Stomach (tissue), 9 donors: ENCODE results near the gene TP53AIP1. TPM values are rescaled to one million over a fixed set of nuclear protein-coding genes. Genes with fewer than 3 reads are reported as not detected.

Source experiments
- DNase-seq, 2 donors: peaks; one replicate each; pipeline versions ENCODE4 v3.0.0 to v3.0.0-alpha.2; 2013 to 2019
- H3K27ac ChIP-seq, 5 donors: fragments of 200-600 bp in 4 of 5; sonication (generic) in 4 of 5; one replicate each; pipeline ENCODE4 v1.5.1; 2013 to 2019; ENCODE audit warnings: mild to moderate bottlenecking in 1 of 5, moderate library complexity in 1 of 5
- H3K27me3 ChIP-seq, 3 donors: fragments of 200-600 bp; sonication (generic); one replicate each; pipeline ENCODE4 v1.5.1; 2017 to 2019; ENCODE audit warnings: mixed run types in 1 of 3
- H3K36me3 ChIP-seq, 4 donors: fragments of 200-600 bp; sonication (generic); 1 replicate in 3 of 4; 2 replicates in 1 of 4; pipeline ENCODE4 v1.5.1; 2016 to 2019
- H3K4me1 ChIP-seq, 4 donors: fragments of 200-600 bp; sonication (generic); one replicate each; pipeline ENCODE4 v1.5.1; 2016 to 2019
- H3K4me3 ChIP-seq, 4 donors: fragments of 200-600 bp; sonication (generic) in 3 of 4; one replicate each; pipeline ENCODE4 v1.5.1; 2016 to 2019; ENCODE audit warnings: mild to moderate bottlenecking in 1 of 4
- H3K9me3 ChIP-seq, 4 donors: fragments of 200-600 bp; sonication (generic); one replicate each; pipeline ENCODE4 v1.5.1; 2016 to 2019
- EP300 ChIP-seq: sonication (generic); formaldehyde crosslinking; IDR thresholded peaks from one replicate; pipeline ENCODE4 v1.6.1; 2017; ENCODE audit warnings: antibody characterized with exemption
- POLR2A ChIP-seq, 4 donors: fragments of 450-650 bp; IDR thresholded peaks; one replicate each; pipeline ENCODE4 v1.6.1; 2016; ENCODE audit warnings: antibody characterized with exemption in 4 of 4, control low read depth in 2 of 4, mild to moderate bottlenecking in 1 of 4, moderate library complexity in 1 of 4
- POLR2AphosphoS5 ChIP-seq, 3 donors: sonication (generic); formaldehyde crosslinking; IDR thresholded peaks; one replicate each; pipeline ENCODE4 v1.6.1; 2016; ENCODE audit warnings: antibody characterized with exemption in 3 of 3
- WGBS, 5 donors: extraction: QIAGEN DNeasy Blood & Tissue Kit in 3 of 5; methylation state at CpG; one replicate each; pipeline versions ENCODE4 v1.1.5 to v1.1.7; 2013 to 2018; 5-methylcytosine and 5-hydroxymethylcytosine counted together
- intact Hi-C: fragments of 100-400 bp; cut with DNase I; formaldehyde crosslinking; loops from one replicate; pipeline ENCODE4 v1.15.1; 2023; ENCODE audit warnings: low total_unique reads
- polyA plus RNA-seq, 3 donors: library from polyadenylated mRNA; stranded (reverse); fragments of 200-250 nt; gene quantifications; one replicate each; pipeline ENCODE4 v1.2.3, GENCODE V29; 2013
- total RNA-seq, 5 donors: library from RNA; depleted of rRNA; stranded (reverse); fragments of >200 nt; gene quantifications; one replicate each; pipeline versions ENCODE4 v1.1.0 to v1.2.3, GENCODE V29; 2014 to 2016
- TF ChIP-seq, protein P1 (sequence below), 7 experiments: fragments of 450-650 bp in 4 of 7; fragments of 200-600 bp in 3 of 7; sonication (generic) in 3 of 7; IDR thresholded peaks; one replicate each; pipeline ENCODE4 v1.5.1; 2016 to 2019; ENCODE audit warnings: antibody characterized with exemption in 7 of 7, control low read depth in 2 of 7, mild to moderate bottlenecking in 1 of 7
- donor health status: healthy with polysubstance abuse.
- donor health status: Bipolar disorder and iron deficiency.
- donor health status: healthy.

Gene TP53AIP1
- total and polyA plus RNA-seq, 8 donors: 22.4 TPM; not detected in 7

DNA sequence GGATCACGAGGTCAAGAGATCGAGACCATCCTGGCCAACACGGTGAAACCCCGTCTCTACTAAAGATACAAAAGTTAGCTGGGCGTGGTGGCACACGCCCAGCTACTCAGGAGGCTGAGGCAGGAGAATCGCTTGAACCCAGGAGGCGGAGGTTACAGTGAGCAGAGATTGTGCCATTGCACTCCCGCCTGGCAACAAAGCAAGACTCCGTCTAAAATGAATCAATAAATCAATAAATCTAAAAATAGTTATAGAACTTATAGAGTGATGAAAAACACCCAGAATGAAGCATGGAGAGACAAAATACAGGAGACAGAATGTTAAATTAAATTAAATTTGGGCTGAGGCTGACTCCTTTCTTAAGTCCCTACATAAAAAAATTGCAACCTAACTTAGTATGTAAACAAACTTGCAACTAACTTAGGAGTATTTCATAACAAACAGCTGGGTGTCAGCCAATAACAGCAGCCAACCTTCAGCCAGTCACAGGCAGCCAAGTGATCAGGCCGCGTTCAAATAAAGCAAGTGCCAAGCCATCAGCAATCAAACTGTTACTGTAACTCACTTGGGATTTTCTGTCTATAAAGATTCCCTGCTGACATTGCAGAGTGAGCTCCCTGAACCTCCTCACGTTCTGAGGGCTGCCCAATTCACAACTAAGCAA, 7.3 kb upstream of the TP53AIP1 start:
- peaks cover 0 to 4% (median 0%) of the 10 kb centered on the region in 3 donors for H3K27me3 ChIP-seq
- DNase-seq: no peak
- no peak overlapping the region for H3K4me3 ChIP-seq
- no peaks in the 10 kb centered on the region for H3K36me3 ChIP-seq
- WGBS, 5 donors: 55 to 62% (median 60%) methylated on average over 13 of the region's 13 CpGs
- no peak for TF ChIP-seq EP300
- TF ChIP-seq, protein P1, sequence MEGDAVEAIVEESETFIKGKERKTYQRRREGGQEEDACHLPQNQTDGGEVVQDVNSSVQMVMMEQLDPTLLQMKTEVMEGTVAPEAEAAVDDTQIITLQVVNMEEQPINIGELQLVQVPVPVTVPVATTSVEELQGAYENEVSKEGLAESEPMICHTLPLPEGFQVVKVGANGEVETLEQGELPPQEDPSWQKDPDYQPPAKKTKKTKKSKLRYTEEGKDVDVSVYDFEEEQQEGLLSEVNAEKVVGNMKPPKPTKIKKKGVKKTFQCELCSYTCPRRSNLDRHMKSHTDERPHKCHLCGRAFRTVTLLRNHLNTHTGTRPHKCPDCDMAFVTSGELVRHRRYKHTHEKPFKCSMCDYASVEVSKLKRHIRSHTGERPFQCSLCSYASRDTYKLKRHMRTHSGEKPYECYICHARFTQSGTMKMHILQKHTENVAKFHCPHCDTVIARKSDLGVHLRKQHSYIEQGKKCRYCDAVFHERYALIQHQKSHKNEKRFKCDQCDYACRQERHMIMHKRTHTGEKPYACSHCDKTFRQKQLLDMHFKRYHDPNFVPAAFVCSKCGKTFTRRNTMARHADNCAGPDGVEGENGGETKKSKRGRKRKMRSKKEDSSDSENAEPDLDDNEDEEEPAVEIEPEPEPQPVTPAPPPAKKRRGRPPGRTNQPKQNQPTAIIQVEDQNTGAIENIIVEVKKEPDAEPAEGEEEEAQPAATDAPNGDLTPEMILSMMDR (IDR thresholded peaks at IDR 0.05): no peak
- no peak for TF ChIP-seq POLR2AphosphoS5 (IDR thresholded peaks at IDR 0.05)
- no peak for TF ChIP-seq POLR2A (IDR thresholded peaks at IDR 0.05)
- no peaks in the 10 kb centered on the region for H3K9me3 ChIP-seq
- intact Hi-C loops: no loop called here
- no peak overlapping the region for H3K27ac ChIP-seq
- H3K4me1 ChIP-seq: no peaks in the 10 kb centered on the region

DNA sequence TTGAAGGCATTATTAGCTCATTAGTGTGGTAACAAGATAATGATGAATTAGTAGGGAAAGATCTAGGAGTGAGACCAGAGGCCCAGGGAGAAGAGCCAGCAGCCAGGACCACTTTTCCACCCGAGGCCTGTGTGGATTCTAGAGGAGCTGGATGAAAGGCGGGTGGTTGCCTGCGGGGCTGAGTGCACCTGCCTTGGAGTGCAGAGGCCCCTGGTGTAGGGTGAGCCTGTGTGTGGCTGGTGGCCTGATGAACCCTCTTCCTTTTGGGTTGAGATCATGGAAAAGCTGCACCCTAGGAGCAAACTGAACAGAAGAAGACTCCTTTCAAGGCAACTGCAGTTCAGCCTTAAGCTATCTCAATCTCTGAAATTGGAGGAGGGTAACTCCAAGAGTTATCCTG, 5.9 kb upstream of the TP53AIP1 start:
- Histone ChIP-seq H3K27me3 (peaks cover 0 to 4% (median 0%) of the 10 kb centered on the region in 3 donors), H3K36me3 (no peaks in the 10 kb centered on the region), H3K4me1 (no peaks in the 10 kb centered on the region), H3K9me3 (no peaks in the 10 kb centered on the region), H3K4me3 (no peak overlapping the region), H3K27ac (no peak overlapping the region)
- no peak for DNase-seq
- intact Hi-C loops: no loop called here
- TF ChIP-seq POLR2A (IDR thresholded peaks at IDR 0.05) (no peak), EP300 (no peak), POLR2AphosphoS5 (IDR thresholded peaks at IDR 0.05) (no peak)
- TF ChIP-seq, protein P1 (IDR thresholded peaks at IDR 0.05): no peak
- WGBS, 5 donors: 38 to 64% (median 49%) methylated on average over 3 of the region's 3 CpGs

DNA sequence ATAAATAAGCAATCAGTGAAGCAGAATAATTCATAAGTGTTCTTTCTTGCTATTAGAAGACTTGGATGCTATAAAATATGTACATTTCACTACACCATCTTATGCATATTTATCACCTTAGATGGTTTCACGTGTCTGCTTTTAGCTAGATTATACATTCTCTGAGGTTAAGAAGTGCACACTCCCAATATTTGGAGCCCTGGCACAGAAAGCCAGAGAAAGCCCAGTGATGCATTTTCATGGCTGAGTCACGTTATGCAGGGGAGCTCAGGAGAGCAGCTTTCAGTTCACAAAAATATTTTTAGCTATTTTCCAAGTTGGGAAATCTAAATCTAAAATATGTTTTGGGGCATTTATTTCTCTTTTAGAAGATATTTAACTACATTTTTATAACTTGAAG, 5.1 kb upstream of the TP53AIP1 start:
- no peak overlapping the region for H3K4me3 ChIP-seq
- no peak for TF ChIP-seq EP300
- no peak for TF ChIP-seq POLR2A (IDR thresholded peaks at IDR 0.05)
- TF ChIP-seq POLR2AphosphoS5 (IDR thresholded peaks at IDR 0.05): no peak
- TF ChIP-seq, protein P1 (IDR thresholded peaks at IDR 0.05): no peak
- intact Hi-C loops: no loop called here

DNA sequence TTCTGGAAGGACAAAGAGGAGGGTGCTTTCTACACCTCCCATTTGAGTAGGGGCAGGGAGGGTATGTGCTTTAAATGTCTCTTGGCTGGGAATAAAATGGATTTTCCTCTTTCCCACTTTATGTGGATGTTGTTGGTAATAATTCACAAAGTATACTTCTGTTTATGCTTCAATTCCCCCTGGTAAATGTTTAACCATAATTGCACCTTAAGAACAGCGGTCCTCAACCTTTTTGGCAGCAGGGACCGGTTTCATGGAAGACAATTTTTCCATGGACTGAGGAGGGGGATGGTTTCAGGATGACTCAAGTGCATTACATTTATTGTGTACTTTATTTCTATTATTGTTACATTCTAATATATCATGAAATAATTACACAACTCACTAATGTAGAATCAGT, 4.0 kb upstream of the TP53AIP1 start:
- DNase-seq: no peak
- no peaks in the 10 kb centered on the region for H3K36me3 ChIP-seq
- intact Hi-C loops: no loop called here
- H3K27me3 ChIP-seq: peaks cover 0 to 7% (median 0%) of the 10 kb centered on the region in 3 donors
- H3K9me3 ChIP-seq: no peaks in the 10 kb centered on the region
- H3K4me1 ChIP-seq: no peaks in the 10 kb centered on the region
- no peak overlapping the region for H3K27ac ChIP-seq
- WGBS, 5 donors: 37 to 80% (median 75%) methylated on average over 2 of the region's 2 CpGs
- TF ChIP-seq POLR2AphosphoS5 (IDR thresholded peaks at IDR 0.05) (no peak), EP300 (no peak), POLR2A (IDR thresholded peaks at IDR 0.05) (no peak)
- TF ChIP-seq, protein P1 (IDR thresholded peaks at IDR 0.05): no peak
- H3K4me3 ChIP-seq: no peak overlapping the region

More for the DNA sequence above, 5.1 kb upstream of the TP53AIP1 start:
- Histone ChIP-seq H3K9me3 (no peaks in the 10 kb centered on the region), H3K36me3 (no peaks in the 10 kb centered on the region), H3K27me3 (peaks cover 0 to 4% (median 0%) of the 10 kb centered on the region in 3 donors), H3K4me1 (no peaks in the 10 kb centered on the region), H3K27ac (no peak overlapping the region)
- WGBS, 5 donors: 73 to 94% (median 85%) methylated on average over 2 of the region's 2 CpGs
- no peak for DNase-seq
